GM19099 (cell line): ENCODE results near the gene KDM4B.

Experiments
- POLR2A ChIP-seq: IDR thresholded peaks from 3 replicates; pipeline ENCODE4 v1.6.1; 2011; ENCODE audit warnings: low read depth; ENCODE audit not compliant: insufficient read length; ENCODE audit errors: extremely low read depth

The KDM4B gene

GRCh38 chr19:5141850-5142724 is 173.2 kb downstream of the KDM4B start:
- TF ChIP-seq POLR2A = no peak

- TF ChIP-seq POLR2A = peak; percentile 17
These were observed 173.8 kb downstream of the KDM4B start for GRCh38 chr19:5142725-5143097.

- TF ChIP-seq POLR2A = no peak
These were observed 174.8 kb downstream of the KDM4B start for GRCh38 chr19:5143471-5144411.

- TF ChIP-seq POLR2A = no peak
These were observed 175.7 kb downstream of the KDM4B start for GRCh38 chr19:5144545-5145179.

GRCh38 chr19:5145521-5146511 is 176.9 kb downstream of the KDM4B start:
- no peak for TF ChIP-seq POLR2A

GRCh38 chr19:5147074-5147977 is 178.4 kb downstream of the KDM4B start:
- no peak for TF ChIP-seq POLR2A

- no peak for TF ChIP-seq POLR2A
These were observed 179.3 kb downstream of the KDM4B start for GRCh38 chr19:5147978-5148793.

- TF ChIP-seq POLR2A = no peak
These were observed 179.9 kb downstream of the KDM4B start for GRCh38 chr19:5148794-5149190.

- no peak for TF ChIP-seq POLR2A
These were observed 180.6 kb downstream of the KDM4B start for GRCh38 chr19:5149508-5149907.

GRCh38 chr19:5149932-5150901 is 181.3 kb downstream of the KDM4B start:
- no peak for TF ChIP-seq POLR2A
